Measurements from ENCODE around the gene MLPH.

Gene MLPH

DNA sequence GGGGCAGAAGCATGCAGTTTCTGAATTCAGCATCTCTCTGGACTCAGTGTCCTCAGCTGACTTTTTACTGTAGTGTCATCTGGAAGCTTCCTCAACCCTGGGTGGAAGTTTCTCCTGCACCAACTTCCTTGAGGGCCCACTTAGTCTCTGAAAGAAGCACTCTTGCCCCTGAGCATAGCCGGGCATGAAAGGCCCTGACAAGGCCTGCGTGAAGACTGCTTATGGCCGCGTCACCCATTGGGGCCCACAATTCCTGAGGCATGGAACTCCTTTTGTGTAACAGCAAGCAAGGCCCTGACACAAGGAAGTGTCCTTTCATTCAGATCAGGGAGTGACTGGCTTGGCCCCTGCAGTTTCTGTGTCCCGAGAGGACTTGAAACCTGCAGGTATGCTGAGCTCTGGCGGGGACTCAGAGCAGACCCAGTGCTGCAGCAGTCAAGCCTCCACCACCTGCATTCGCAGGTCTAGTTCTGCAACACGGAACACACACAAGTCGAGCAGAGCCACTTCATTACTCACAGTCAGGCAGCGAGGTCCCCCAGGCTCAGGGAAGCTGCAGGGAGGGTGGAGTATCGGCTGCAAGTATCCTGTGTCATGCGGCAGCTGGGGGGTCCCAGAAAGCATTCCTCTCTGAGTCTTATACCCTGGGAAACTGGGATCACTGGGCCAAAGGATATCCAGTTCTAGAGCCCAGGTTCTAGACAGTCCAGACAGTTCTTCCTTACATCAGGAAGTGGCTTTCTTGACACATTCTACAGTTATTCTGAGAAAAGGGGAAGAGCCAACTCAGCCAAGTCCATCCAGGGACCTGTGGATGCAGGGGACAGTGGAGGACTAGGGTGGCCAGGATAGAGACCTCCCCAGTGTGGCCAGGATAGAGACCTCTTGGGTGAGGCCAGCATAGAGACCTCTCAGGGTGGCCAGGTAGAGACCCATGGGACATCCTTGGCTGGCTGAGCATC lies 43.7 kb downstream of the MLPH start:
- TF ChIP-seq ZFX (IDR thresholded peaks at IDR 0.05; ENCODE audit: borderline replicate concordance), result no peak
- TF ChIP-seq, protein P1, sequence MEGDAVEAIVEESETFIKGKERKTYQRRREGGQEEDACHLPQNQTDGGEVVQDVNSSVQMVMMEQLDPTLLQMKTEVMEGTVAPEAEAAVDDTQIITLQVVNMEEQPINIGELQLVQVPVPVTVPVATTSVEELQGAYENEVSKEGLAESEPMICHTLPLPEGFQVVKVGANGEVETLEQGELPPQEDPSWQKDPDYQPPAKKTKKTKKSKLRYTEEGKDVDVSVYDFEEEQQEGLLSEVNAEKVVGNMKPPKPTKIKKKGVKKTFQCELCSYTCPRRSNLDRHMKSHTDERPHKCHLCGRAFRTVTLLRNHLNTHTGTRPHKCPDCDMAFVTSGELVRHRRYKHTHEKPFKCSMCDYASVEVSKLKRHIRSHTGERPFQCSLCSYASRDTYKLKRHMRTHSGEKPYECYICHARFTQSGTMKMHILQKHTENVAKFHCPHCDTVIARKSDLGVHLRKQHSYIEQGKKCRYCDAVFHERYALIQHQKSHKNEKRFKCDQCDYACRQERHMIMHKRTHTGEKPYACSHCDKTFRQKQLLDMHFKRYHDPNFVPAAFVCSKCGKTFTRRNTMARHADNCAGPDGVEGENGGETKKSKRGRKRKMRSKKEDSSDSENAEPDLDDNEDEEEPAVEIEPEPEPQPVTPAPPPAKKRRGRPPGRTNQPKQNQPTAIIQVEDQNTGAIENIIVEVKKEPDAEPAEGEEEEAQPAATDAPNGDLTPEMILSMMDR (IDR thresholded peaks at IDR 0.05), result no peak

DNA sequence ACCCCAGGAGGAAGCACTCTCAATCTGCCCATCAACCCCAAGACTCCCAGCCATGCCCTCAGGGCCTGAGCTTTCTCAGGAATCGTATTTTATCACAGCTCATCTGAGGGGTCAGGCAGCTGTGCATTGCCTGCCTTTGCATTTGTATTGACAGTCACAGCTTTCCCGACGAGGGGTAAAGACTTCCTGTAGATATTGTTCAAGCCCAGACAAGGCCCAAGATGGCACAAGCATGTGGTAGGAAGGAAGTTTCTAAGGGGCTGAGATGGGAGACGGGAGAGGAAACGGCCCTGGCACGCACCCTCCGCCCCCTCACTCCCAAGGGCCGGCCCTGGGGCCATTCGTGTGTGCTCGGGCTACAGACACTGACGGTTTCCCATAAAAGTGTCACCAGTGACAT lies 45.1 kb downstream of the MLPH start:
- TF ChIP-seq, protein P1 (IDR thresholded peaks at IDR 0.05), result no peak
- no peak for TF ChIP-seq ZFX (IDR thresholded peaks at IDR 0.05; ENCODE audit: borderline replicate concordance)
- H3K27ac ChIP-seq, result no peak overlapping the region

More for the DNA sequence above, 43.7 kb downstream of the MLPH start:
- H3K27ac ChIP-seq, result no peak overlapping the region

DNA sequence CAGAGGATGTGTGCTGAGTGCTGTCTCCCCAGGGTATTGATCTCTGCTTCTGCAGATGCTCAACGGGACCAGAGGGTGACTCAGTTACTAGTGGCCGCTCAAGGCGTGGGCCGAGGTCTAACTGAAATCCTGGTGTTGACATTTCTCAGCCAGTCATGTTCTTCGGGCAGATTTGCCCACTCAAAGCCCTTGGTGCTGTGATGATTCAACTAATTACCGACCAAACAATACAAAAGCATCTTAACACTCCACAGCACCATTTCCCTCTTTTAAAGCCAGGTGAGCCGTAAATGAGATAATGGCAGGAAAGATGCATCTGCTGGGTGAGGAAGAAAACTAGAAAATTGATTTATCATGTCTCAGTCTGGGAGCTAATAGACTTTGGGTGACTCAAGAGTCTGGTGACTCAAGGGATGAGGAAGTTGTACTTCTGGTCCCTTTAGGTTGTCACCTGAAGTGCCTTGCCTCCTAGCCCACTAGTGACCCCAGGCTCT lies 46.7 kb downstream of the MLPH start:
- no peak overlapping the region for H3K27ac ChIP-seq
- TF ChIP-seq ZFX (IDR thresholded peaks at IDR 0.05; ENCODE audit: borderline replicate concordance), result no peak
- TF ChIP-seq, protein P1 (IDR thresholded peaks at IDR 0.05), result no peak

DNA sequence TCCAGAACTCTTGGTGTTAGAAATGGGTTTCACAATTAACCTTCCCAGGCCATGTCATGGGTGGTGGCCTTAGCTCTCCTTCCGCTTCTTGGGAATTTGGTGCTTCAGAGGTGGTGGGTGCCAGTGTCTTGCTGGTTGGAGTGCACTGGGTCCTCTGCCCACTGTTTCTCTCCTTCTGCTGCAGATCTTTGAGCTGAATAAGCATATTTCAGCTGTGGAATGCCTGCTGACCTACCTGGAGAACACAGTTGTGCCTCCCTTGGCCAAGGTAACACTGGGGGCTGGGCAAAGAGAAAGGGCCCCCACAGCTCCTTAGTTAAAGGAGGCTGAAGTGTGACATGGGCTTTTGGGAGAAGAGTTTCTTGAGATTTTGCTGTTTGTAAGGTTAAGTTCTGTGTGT lies 47.3 kb downstream of the MLPH start:
- TF ChIP-seq ZFX (IDR thresholded peaks at IDR 0.05; ENCODE audit: borderline replicate concordance), result no peak
- TF ChIP-seq, protein P1 (IDR thresholded peaks at IDR 0.05), result no peak
- H3K27ac ChIP-seq, result no peak overlapping the region

DNA sequence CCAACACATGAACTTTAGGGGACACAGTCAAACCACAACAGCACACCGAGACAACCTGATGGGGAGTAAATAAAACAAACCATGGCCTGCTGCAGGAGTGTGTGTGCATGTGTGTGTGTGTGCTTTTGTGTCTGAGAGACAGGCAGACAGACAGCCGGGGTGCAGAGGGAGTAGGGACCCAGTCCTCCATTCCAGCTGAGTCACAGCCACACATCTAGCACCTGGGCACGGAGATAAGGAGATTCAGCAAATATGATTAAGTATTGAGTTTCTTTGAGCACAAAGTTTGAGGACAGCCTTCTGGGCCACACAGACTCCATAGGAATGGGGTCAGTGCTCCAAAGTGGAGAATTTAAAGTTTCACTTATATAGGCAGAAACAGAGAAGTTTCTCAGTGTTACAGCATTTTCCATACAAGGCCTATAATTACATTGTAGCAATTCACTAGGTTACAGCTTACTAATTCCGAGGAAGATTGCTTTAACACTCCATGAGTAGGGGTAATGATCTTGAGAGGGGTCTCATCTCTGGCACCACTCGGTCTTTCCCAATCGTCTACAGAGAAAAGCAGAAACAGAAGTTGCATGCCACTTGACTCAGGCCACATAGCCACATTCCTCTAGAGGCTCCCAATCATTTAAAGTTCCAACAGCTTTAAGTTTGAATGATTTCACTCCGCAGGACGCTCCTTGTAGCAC lies 48.5 kb downstream of the MLPH start:
- H3K27ac ChIP-seq, result no peak overlapping the region
- no peak for TF ChIP-seq ZFX (IDR thresholded peaks at IDR 0.05; ENCODE audit: borderline replicate concordance)
- TF ChIP-seq, protein P1 (IDR thresholded peaks at IDR 0.05), result no peak

DNA sequence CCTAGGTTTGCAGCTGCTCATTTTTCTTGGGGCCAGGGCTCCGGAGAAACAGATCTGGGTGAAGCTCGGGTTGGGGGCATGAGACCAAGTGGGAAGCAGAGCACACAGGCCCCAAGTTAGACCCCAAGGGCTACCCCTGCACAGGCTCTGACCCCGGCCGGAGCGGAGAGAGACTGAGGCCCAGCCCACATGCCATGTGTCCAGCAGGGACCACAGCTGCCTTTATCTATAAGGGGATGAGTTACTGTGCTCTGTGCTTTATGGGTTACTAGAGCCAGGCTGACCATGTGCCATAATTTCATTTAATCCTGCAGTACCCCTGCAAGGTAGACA lies 49.0 kb downstream of the MLPH start:
- H3K27ac ChIP-seq, result no peak overlapping the region
- TF ChIP-seq, protein P1 (IDR thresholded peaks at IDR 0.05), result no peak
- no peak for TF ChIP-seq ZFX (IDR thresholded peaks at IDR 0.05; ENCODE audit: borderline replicate concordance)

DNA sequence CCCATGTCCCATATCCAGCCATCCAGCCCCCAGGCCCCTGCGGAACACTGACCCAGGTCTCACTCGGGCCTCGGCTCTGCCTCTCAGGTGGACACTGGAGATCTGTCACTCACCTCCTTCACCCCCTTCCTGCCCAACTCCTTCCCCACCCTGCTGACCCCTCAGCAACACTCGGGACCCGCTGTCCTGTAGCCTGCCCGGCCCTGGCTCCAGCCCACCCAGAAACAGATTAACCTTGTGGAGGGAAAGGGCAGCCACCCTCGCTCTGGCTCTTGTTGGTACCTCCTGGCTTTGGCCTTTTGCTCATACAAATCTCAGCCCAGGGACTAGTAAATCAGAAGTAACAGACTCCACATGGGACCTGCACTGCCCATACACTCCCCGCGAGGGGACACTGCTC lies 49.6 kb downstream of the MLPH start:
- TF ChIP-seq ZFX (IDR thresholded peaks at IDR 0.05; ENCODE audit: borderline replicate concordance), result no peak
- TF ChIP-seq, protein P1 (IDR thresholded peaks at IDR 0.05), result no peak
- H3K27ac ChIP-seq, result no peak overlapping the region

All from 22Rv1 (cell line).